ENCODE data around the gene LUZP1. TPM values are rescaled to one million over a fixed set of nuclear protein-coding genes. Genes with fewer than 3 reads are reported as not detected.

Gene LUZP1
- total RNA-seq, 1 experiment from 2014 or later = 22.4 TPM

- TF ChIP-seq POLR2AphosphoS5 (IDR thresholded peaks at IDR 0.05; ENCODE audit: low read depth, low read length) = no peak
- TF ChIP-seq SP1 (IDR thresholded peaks at IDR 0.05; ENCODE audit: low read depth) = no peak
- TF ChIP-seq ZNF274 (IDR thresholded peaks at IDR 0.05; ENCODE audit: low read depth, low read length) = no peak
- no peak for TF ChIP-seq CBX3 (IDR thresholded peaks at IDR 0.05; ENCODE audit: low read depth)
- no peak for TF ChIP-seq FOSL1 (IDR thresholded peaks at IDR 0.05; ENCODE audit: low read depth)
- no peak for TF ChIP-seq TCF7L2 (IDR thresholded peaks at IDR 0.05; ENCODE audit: borderline replicate concordance, extremely low read depth, insufficient read depth, insufficient read length)
Measured at GRCh38 chr1:23065385-23065784, 103.3 kb downstream of the LUZP1 start (continued).

- CTCF ChIA-PET = no interaction called here
- Histone ChIP-seq H4K20me1 (ENCODE audit: insufficient read depth) (peaks cover 10% of the 10 kb centered on the region; the same call in 1 of the 2 replicates), H3K27ac (ENCODE audit: low read depth, low read length) (no peak overlapping the region), H3K9ac (ENCODE audit: low read length) (no peak overlapping the region), H2AFZ (ENCODE audit: low read depth, low read length, poor library complexity, severe bottlenecking) (no peak overlapping the region), H3K4me1 (ENCODE audit: control insufficient read depth in 1 of 2, insufficient read depth in 2 of 2, low read length in 2 of 2) (no peaks in the 10 kb centered on the region), H3K4me3 (replicated peaks in 1 of 2; ENCODE audit: low read depth in 1 of 2, low read length in 2 of 2) (no peak overlapping the region), H3K9me3 (ENCODE audit: control insufficient read depth in 1 of 2, insufficient read depth in 1 of 2, low read depth in 1 of 2, low read length in 2 of 2) (no peaks in the 10 kb centered on the region), H3K79me2 (ENCODE audit: insufficient read depth, low read length) (peaks cover 38% of the 10 kb centered on the region), H3K4me2 (ENCODE audit: low read length) (no peak overlapping the region), H3K27me3 (ENCODE audit: insufficient read depth, low read length) (no peaks in the 10 kb centered on the region), H3K9me2 (ENCODE audit: insufficient read depth) (no peaks in the 10 kb centered on the region), H3K36me3 (ENCODE audit: control insufficient read depth in 1 of 2, insufficient read depth in 2 of 2, low read length in 2 of 2) (peaks cover 40 to 42% of the 10 kb centered on the region in 2 experiments)
- POLR2A ChIA-PET = no interaction called here
- no peak for DNase-seq (ENCODE audit: low read depth, low spot score)
- ATAC-seq = no peak
- intact Hi-C loops (cut with micrococcal nuclease) = no loop called here
- BruUV-seq (replicated peaks) = no TSS peak
- TF ChIP-seq, protein P1, sequence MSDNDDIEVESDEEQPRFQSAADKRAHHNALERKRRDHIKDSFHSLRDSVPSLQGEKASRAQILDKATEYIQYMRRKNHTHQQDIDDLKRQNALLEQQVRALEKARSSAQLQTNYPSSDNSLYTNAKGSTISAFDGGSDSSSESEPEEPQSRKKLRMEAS (IDR thresholded peaks at IDR 0.05) = no peak
- TF ChIP-seq EZH2phosphoT487 (IDR thresholded peaks at IDR 0.05; ENCODE audit: borderline replicate concordance) (no peak), RAD21 (IDR thresholded peaks at IDR 0.05; ENCODE audit: low read depth) (no peak), JUND (IDR thresholded peaks at IDR 0.05) (no peak), ZNF274 (IDR thresholded peaks at IDR 0.05; ENCODE audit: low read depth, low read length) (no peak), FOSL1 (IDR thresholded peaks at IDR 0.05; ENCODE audit: low read depth) (no peak), ELF1 (IDR thresholded peaks at IDR 0.05; ENCODE audit: borderline replicate concordance, low read depth) (no peak), SIN3A (IDR thresholded peaks at IDR 0.05; ENCODE audit: low read depth) (no peak)
- RAD21 ChIA-PET (ENCODE audit: low non-redundant PET in 1 of 2, low total read pairs in 2 of 2, uncharacterized antibody in 2 of 2, unreplicated experiment in 2 of 2) = no interaction called here
Measured at GRCh38 chr1:23062271-23062670, 106.4 kb downstream of the LUZP1 start.
